HepG2 (cell line): Measurements from ENCODE around the gene KHK. TPM values are rescaled to one million over a fixed set of nuclear protein-coding genes. Genes with fewer than 3 reads are reported as not detected.

ENCODE experiments used
- GATA4 ChIP-seq: sonication (generic); IDR thresholded peaks from 2 replicates; pipeline ENCODE4 v1.6.1; 2016; ENCODE audit warnings: antibody characterized with exemption, low read depth, borderline replicate concordance
- GATAD1 ChIP-seq: IDR thresholded peaks from 2 replicates; pipeline ENCODE4 v1.6.1; 2016; ENCODE audit warnings: missing genetic modification reagents, missing compliant biosample characterization
- HMG20A ChIP-seq: IDR thresholded peaks from 2 replicates; pipeline ENCODE4 v1.6.1; 2016; ENCODE audit warnings: borderline replicate concordance
- MAFF ChIP-seq: IDR thresholded peaks from 2 replicates; pipeline ENCODE4 v1.6.1; 2011; ENCODE audit warnings: low read depth, low read length, improper control_type of control experiment
- MED8 ChIP-seq: sonication (generic); formaldehyde crosslinking; IDR thresholded peaks from 2 replicates; pipeline ENCODE4 v1.8.1; 2023; ENCODE audit warnings: mild to moderate bottlenecking, missing genetic modification reagents; ENCODE audit not compliant: insufficient replicate concordance
- NFIC ChIP-seq: IDR thresholded peaks from 2 replicates; pipeline ENCODE4 v1.6.1; 2012; ENCODE audit warnings: mild to moderate bottlenecking, low read length, inconsistent platforms
- REXO4 ChIP-seq: sonication (generic); formaldehyde crosslinking; IDR thresholded peaks from 2 replicates; pipeline ENCODE4 v1.8.0; 2022; ENCODE audit warnings: missing genetic modification reagents, mild to moderate bottlenecking, borderline replicate concordance
- RFX5 ChIP-seq: IDR thresholded peaks from 2 replicates; pipeline ENCODE4 v1.6.1; 2011; ENCODE audit warnings: low read depth, low read length, improper control_type of control experiment
- SP5 ChIP-seq: IDR thresholded peaks from 2 replicates; pipeline ENCODE4 v1.6.1; 2016; ENCODE audit warnings: low read depth, borderline replicate concordance
- TCF12 ChIP-seq, 2 experiments: fragments of 450-650 bp in 1 of 2; sonication (generic) in 1 of 2; formaldehyde crosslinking in 1 of 2; IDR thresholded peaks; 2 replicates each; pipeline versions ENCODE4 v1.6.1 to v1.8.0; 2017 to 2022; ENCODE audit warnings: antibody characterized with exemption in 1 of 2, mild to moderate bottlenecking in 1 of 2, missing genetic modification reagents in 1 of 2, moderate library complexity in 1 of 2
- ZKSCAN8 ChIP-seq: IDR thresholded peaks from 2 replicates; pipeline ENCODE4 v1.6.1; 2016; ENCODE audit warnings: borderline replicate concordance, missing genetic modification reagents, missing compliant biosample characterization
- ZMAT3 ChIP-seq: sonication (generic); formaldehyde crosslinking; conservative IDR thresholded peaks from 2 replicates; pipeline ENCODE4 v1.7.0; 2021; ENCODE audit warnings: missing genetic modification reagents
- ZNF143 ChIP-seq: sonication (generic); formaldehyde crosslinking; IDR thresholded peaks from 2 replicates; pipeline ENCODE4 v1.4.0; 2020; ENCODE audit warnings: missing genetic modification reagents
- ZNF274 ChIP-seq: sonication (generic); formaldehyde crosslinking; IDR thresholded peaks from 2 replicates; pipeline ENCODE4 v1.5.1; 2020; ENCODE audit warnings: mild to moderate bottlenecking, missing genetic modification reagents
- ZNF337 ChIP-seq: sonication (generic); formaldehyde crosslinking; IDR thresholded peaks from 2 replicates; pipeline ENCODE4 v1.5.1; 2020; ENCODE audit warnings: missing genetic modification reagents, low read depth, mild to moderate bottlenecking, borderline replicate concordance
- ZNF367 ChIP-seq: sonication (generic); formaldehyde crosslinking; IDR thresholded peaks from 2 replicates; pipeline ENCODE4 v1.4.0; 2020; ENCODE audit warnings: missing genetic modification reagents, borderline replicate concordance
- ZNF382 ChIP-seq: sonication (generic); formaldehyde crosslinking; IDR thresholded peaks from 2 replicates; pipeline ENCODE4 v1.5.0; 2020; ENCODE audit warnings: missing genetic modification reagents, mild to moderate bottlenecking, borderline replicate concordance
- ZNF468 ChIP-seq: sonication (generic); formaldehyde crosslinking; IDR thresholded peaks from 2 replicates; pipeline ENCODE4 v1.8.0; 2022; ENCODE audit warnings: mild to moderate bottlenecking, moderate library complexity, missing genetic modification reagents
- ZNF850 ChIP-seq: sonication (generic); formaldehyde crosslinking; conservative IDR thresholded peaks from 2 replicates; pipeline ENCODE4 v1.9.0; 2021; ENCODE audit warnings: mild to moderate bottlenecking, missing genetic modification reagents
- polyA plus RNA-seq, 8 experiments: library from polyadenylated mRNA; depleted of rRNA in 3 of 8; stranded (reverse) in 7 of 8; unstranded in 1 of 8; fragments of >200 nt; fragmentation: Illumina TruSeq in 4 of 8; extraction: Trizol in 4 of 8; gene quantifications; 2 replicates each; pipeline versions ENCODE4 v1.2.1 to v1.2.3, GENCODE V29; 2011 to 2016; ENCODE audit warnings: low read depth in 4 of 8, missing spikeins in 1 of 8, mixed read lengths in 1 of 8; ENCODE audit not compliant: insufficient read depth in 1 of 8
- total RNA-seq, 5 experiments: library from RNA; depleted of rRNA; stranded (reverse); fragments of >200 nt; fragmentation: Illumina TruSeq; extraction: Trizol; gene quantifications; 2 replicates each; pipeline ENCODE4 v1.2.3, GENCODE V29; 2016; ENCODE audit warnings: low read depth in 1 of 5
- TF ChIP-seq, protein P1 (sequence below): sonication (generic); formaldehyde crosslinking; IDR thresholded peaks from 2 replicates; pipeline ENCODE4 v1.4.0; 2020; ENCODE audit warnings: missing genetic modification reagents, borderline replicate concordance
- TF ChIP-seq, protein P2 (sequence below): sonication (generic); formaldehyde crosslinking; IDR thresholded peaks from 2 replicates; pipeline ENCODE4 v1.4.0; 2020; ENCODE audit warnings: mild to moderate bottlenecking, missing genetic modification reagents, borderline replicate concordance
- TF ChIP-seq, protein P3 (sequence below): IDR thresholded peaks from 2 replicates; pipeline ENCODE4 v1.6.1; 2016; ENCODE audit warnings: mild to moderate bottlenecking

Gene KHK
- total and polyA plus RNA-seq, 2 of the 13 experiments (the other 11 are each of a cell fraction or from before 2014, with no cell fraction given): 40.9 to 99.2 TPM

DNA sequence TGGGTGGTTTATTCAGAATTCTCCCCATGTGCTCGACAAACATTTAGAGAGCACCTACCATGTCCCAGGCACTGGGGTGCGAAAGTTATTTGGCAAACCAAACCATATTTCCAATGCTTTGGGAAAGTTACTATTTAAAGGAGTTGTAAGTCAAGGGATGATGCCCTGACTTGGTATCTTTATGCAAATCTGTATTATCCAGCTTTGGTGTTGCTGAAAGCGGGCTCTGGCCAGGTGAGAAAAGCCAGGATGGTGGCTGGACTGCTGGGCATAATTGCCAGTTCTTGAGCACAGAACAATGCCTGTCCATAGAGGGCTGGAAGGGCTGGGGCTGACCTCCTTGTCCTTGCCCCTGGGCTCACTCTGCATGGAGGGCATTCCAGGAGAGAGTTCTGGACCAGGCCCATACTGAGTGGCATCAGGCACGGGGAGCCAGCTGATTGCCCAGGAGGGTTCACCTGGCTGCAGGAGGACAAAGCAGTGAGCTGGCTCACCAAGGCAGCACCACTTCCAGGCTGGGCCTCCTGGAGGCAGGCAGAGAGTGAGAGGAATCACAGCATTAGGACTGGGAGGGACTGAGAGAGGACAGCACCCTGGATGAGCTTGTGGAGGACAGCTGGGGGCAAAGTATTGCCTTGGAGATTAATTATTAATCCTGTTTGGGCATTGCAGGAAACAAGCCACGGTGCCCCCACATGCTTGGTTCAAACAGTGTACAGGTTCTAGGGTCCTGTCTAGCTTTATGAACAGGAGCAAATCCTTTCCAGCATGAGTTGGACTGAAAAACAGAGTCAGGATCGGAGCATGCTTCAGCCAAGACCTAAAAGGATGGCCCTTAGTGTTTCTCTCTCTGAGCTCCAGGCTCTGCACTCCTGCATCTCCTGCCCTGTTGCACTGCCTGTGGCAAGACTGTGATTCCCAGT lies 7.1 kb downstream of the KHK start (continued):
- TF ChIP-seq, protein P1, sequence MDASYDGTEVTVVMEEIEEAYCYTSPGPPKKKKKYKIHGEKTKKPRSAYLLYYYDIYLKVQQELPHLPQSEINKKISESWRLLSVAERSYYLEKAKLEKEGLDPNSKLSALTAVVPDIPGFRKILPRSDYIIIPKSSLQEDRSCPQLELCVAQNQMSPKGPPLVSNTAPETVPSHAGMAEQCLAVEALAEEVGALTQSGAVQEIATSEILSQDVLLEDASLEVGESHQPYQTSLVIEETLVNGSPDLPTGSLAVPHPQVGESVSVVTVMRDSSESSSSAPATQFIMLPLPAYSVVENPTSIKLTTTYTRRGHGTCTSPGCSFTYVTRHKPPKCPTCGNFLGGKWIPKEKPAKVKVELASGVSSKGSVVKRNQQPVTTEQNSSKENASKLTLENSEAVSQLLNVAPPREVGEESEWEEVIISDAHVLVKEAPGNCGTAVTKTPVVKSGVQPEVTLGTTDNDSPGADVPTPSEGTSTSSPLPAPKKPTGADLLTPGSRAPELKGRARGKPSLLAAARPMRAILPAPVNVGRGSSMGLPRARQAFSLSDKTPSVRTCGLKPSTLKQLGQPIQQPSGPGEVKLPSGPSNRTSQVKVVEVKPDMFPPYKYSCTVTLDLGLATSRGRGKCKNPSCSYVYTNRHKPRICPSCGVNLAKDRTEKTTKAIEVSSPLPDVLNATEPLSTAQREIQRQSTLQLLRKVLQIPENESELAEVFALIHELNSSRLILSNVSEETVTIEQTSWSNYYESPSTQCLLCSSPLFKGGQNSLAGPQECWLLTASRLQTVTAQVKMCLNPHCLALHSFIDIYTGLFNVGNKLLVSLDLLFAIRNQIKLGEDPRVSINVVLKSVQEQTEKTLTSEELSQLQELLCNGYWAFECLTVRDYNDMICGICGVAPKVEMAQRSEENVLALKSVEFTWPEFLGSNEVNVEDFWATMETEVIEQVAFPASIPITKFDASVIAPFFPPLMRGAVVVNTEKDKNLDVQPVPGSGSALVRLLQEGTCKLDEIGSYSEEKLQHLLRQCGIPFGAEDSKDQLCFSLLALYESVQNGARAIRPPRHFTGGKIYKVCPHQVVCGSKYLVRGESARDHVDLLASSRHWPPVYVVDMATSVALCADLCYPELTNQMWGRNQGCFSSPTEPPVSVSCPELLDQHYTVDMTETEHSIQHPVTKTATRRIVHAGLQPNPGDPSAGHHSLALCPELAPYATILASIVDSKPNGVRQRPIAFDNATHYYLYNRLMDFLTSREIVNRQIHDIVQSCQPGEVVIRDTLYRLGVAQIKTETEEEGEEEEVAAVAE (CRISPR knock-in tag): no peak; the same call in 1 of the 2 replicates
- peak; percentile 68; the same call in 1 of the 2 replicates for TF ChIP-seq HMG20A (CRISPR knock-in tag)
- no peak for TF ChIP-seq ZMAT3 (CRISPR knock-in tag)
- peak; percentile 62 for TF ChIP-seq ZNF143 (CRISPR knock-in tag)
- TF ChIP-seq ZNF468 (CRISPR knock-in tag): no peak
- TF ChIP-seq, protein P2, sequence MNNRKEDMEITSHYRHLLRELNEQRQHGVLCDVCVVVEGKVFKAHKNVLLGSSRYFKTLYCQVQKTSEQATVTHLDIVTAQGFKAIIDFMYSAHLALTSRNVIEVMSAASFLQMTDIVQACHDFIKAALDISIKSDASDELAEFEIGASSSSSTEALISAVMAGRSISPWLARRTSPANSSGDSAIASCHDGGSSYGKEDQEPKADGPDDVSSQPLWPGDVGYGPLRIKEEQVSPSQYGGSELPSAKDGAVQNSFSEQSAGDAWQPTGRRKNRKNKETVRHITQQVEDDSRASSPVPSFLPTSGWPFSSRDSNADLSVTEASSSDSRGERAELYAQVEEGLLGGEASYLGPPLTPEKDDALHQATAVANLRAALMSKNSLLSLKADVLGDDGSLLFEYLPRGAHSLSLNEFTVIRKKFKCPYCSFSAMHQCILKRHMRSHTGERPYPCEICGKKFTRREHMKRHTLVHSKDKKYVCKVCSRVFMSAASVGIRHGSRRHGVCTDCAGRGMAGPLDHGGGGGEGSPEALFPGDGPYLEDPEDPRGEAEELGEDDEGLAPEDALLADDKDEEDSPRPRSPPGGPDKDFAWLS (CRISPR knock-in tag): peak; percentile 78; the same call in 1 of the 2 replicates
- no peak for TF ChIP-seq ZNF367 (CRISPR knock-in tag)
- TF ChIP-seq SP5: peak; percentile 71
- peak; percentile 57 for TF ChIP-seq GATAD1 (CRISPR knock-in tag)
- no peak for TF ChIP-seq REXO4 (CRISPR knock-in tag)
- no peak for TF ChIP-seq ZKSCAN8 (CRISPR knock-in tag)
- TF ChIP-seq ZNF337 (CRISPR knock-in tag): no peak
- TF ChIP-seq GATA4: peak; percentile 54; the same call in 1 of the 2 replicates
- TF ChIP-seq NFIC: no peak; the same call in 1 of the 2 replicates
- TF ChIP-seq TCF12 (IDR thresholded peaks at IDR 0.05): no peak
- TF ChIP-seq TCF12 (CRISPR knock-in tag; IDR thresholded peaks at IDR 0.05): no peak
- no peak for TF ChIP-seq MED8
- no peak for TF ChIP-seq ZNF850 (CRISPR knock-in tag)
- TF ChIP-seq MAFF: no peak
- TF ChIP-seq, protein P3, sequence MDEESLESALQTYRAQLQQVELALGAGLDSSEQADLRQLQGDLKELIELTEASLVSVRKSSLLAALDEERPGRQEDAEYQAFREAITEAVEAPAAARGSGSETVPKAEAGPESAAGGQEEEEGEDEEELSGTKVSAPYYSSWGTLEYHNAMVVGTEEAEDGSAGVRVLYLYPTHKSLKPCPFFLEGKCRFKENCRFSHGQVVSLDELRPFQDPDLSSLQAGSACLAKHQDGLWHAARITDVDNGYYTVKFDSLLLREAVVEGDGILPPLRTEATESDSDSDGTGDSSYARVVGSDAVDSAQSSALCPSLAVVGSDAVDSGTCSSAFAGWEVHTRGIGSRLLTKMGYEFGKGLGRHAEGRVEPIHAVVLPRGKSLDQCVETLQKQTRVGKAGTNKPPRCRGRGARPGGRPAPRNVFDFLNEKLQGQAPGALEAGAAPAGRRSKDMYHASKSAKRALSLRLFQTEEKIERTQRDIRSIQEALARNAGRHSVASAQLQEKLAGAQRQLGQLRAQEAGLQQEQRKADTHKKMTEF (CRISPR knock-in tag): peak; percentile 83; the same call in 1 of the 2 replicates
- TF ChIP-seq ZNF274: peak; percentile 93
- no peak for TF ChIP-seq ZNF382 (CRISPR knock-in tag)
- TF ChIP-seq RFX5: no peak
